Measurements from ENCODE around the gene USF2. TPM values are rescaled to one million over a fixed set of nuclear protein-coding genes. Genes with fewer than 3 reads are reported as not detected.

USF2 gene
- polyA plus RNA-seq, 1 of the 3 experiments (the other 2 are of a cell fraction), result 102 TPM

DNA sequence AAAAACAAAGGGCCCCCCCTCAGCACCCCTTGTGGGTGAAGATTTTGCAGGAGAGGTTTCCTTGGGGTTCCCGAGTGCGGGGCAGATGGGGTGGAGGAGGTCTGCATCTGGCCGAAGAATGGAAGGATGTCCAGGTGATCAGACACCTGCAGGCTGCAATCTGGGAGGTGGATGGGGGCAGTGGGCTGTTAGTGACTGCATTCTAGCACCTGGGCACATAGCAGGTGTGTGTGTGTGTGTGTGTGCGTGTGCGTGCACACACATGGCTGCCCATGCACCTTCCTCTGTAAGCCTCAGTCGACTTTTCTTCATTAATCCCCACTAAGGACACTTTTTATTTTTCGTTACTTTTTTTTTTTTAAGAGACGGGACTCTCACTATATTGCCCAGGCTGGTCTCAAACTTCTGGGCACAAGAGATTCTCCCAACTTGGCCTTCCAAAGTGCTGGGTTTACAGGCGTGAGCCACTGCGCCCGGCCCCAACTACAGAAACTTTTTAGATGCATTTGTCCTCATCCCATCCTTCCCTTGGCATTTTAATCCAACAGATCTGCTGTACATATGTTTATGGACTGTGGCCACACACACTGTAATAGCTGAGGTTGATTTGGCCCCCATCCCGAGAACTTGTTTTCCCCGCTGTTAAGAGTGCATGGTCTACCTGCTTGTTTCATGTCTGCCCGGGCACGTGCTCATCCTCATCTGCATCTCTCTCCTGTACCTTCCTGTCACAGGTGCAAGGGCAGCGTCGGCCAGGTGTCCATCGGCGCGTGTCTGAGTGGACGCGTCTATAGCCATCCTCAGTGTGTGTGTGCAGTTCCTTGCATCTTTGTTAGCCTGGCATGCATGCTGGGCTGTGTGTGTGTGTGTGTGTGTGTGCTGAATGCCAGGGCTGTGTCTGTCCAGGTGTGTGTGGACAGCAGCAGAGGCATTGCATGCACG, 23.9 kb downstream of the USF2 start (continued):
- TF ChIP-seq, protein P1, sequence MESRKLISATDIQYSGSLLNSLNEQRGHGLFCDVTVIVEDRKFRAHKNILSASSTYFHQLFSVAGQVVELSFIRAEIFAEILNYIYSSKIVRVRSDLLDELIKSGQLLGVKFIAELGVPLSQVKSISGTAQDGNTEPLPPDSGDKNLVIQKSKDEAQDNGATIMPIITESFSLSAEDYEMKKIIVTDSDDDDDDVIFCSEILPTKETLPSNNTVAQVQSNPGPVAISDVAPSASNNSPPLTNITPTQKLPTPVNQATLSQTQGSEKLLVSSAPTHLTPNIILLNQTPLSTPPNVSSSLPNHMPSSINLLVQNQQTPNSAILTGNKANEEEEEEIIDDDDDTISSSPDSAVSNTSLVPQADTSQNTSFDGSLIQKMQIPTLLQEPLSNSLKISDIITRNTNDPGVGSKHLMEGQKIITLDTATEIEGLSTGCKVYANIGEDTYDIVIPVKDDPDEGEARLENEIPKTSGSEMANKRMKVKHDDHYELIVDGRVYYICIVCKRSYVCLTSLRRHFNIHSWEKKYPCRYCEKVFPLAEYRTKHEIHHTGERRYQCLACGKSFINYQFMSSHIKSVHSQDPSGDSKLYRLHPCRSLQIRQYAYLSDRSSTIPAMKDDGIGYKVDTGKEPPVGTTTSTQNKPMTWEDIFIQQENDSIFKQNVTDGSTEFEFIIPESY (IDR thresholded peaks at IDR 0.05; ENCODE audit: borderline replicate concordance, low read depth), result no peak
- TF ChIP-seq, protein P2, sequence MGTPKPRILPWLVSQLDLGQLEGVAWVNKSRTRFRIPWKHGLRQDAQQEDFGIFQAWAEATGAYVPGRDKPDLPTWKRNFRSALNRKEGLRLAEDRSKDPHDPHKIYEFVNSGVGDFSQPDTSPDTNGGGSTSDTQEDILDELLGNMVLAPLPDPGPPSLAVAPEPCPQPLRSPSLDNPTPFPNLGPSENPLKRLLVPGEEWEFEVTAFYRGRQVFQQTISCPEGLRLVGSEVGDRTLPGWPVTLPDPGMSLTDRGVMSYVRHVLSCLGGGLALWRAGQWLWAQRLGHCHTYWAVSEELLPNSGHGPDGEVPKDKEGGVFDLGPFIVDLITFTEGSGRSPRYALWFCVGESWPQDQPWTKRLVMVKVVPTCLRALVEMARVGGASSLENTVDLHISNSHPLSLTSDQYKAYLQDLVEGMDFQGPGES (IDR thresholded peaks at IDR 0.05; ENCODE audit: low read depth, low read length), result no peak
- TF ChIP-seq RXRA (IDR thresholded peaks at IDR 0.05; ENCODE audit: borderline replicate concordance, low read depth) (no peak), TAF1 (IDR thresholded peaks at IDR 0.05; ENCODE audit: borderline replicate concordance, low read depth, low read length) (no peak), FOSL2 (IDR thresholded peaks at IDR 0.05; ENCODE audit: borderline replicate concordance, low read depth) (no peak), ELF1 (IDR thresholded peaks at IDR 0.05) (no peak), NRF1 (IDR thresholded peaks at IDR 0.05; ENCODE audit: low read depth, low read length) (no peak), RAD21 (IDR thresholded peaks at IDR 0.05; ENCODE audit: low read length) (no peak)

DNA sequence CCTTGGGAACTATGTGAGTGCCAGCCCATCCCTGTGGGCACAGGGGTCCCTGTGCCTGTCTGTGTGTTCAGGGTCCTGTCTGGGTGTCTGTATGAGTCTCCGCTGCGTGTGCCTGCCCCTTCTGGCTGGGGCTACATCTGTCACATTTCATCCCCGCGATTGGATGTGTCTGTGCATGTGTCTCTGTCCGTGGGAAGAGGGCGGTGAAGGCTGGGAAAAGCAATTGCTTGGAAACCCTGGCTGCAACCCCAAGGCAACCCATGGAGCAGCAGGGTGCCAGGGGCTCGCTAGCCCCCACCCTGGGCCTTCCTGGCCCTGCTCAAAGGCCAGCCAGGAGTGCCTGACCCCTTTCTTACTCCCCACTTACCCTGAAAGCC, 24.6 kb downstream of the USF2 start:
- H3K9me3 ChIP-seq, result no peaks in the 10 kb centered on the region
- no peak overlapping the region for H3K4me3 ChIP-seq (ENCODE audit: low read depth in 2 of 2, low read length in 1 of 2)
- ChIA-PET CTCF (no interaction called here), POLR2A (no interaction called here)
- WGBS (ENCODE audit: low lambda C conversion rate), result 7% methylated on average over 7 of the region's 7 CpGs
- no peaks in the 10 kb centered on the region for H3K9me2 ChIP-seq
- no peaks in the 10 kb centered on the region for H3F3A ChIP-seq (replicated peaks; ENCODE audit: insufficient read depth)
- H2AFZ ChIP-seq (ENCODE audit: low read depth), result no peak overlapping the region
- no peaks in the 10 kb centered on the region for H4K20me1 ChIP-seq (ENCODE audit: insufficient read depth)
- no peaks in the 10 kb centered on the region for H3K4me1 ChIP-seq (ENCODE audit: control insufficient read depth in 1 of 2, insufficient read depth in 2 of 2, low read depth in 1 of 2, low read length in 1 of 2)
- no peak overlapping the region for H3K27ac ChIP-seq (ENCODE audit: low read depth in 2 of 2, low read length in 1 of 2)
- no peak overlapping the region for H3K4me2 ChIP-seq
- H3K79me2 ChIP-seq (ENCODE audit: insufficient read depth), result no peaks in the 10 kb centered on the region
- no peak for TF ChIP-seq EP300 (IDR thresholded peaks at IDR 0.05; ENCODE audit: borderline replicate concordance in 1 of 2, low read depth in 1 of 2, low read length in 1 of 2)
- TF ChIP-seq, protein P1 (IDR thresholded peaks at IDR 0.05; ENCODE audit: borderline replicate concordance, low read depth), result no peak
- TF ChIP-seq FOXM1 (IDR thresholded peaks at IDR 0.05; ENCODE audit: low read depth), result no peak
- TF ChIP-seq, protein P3, sequence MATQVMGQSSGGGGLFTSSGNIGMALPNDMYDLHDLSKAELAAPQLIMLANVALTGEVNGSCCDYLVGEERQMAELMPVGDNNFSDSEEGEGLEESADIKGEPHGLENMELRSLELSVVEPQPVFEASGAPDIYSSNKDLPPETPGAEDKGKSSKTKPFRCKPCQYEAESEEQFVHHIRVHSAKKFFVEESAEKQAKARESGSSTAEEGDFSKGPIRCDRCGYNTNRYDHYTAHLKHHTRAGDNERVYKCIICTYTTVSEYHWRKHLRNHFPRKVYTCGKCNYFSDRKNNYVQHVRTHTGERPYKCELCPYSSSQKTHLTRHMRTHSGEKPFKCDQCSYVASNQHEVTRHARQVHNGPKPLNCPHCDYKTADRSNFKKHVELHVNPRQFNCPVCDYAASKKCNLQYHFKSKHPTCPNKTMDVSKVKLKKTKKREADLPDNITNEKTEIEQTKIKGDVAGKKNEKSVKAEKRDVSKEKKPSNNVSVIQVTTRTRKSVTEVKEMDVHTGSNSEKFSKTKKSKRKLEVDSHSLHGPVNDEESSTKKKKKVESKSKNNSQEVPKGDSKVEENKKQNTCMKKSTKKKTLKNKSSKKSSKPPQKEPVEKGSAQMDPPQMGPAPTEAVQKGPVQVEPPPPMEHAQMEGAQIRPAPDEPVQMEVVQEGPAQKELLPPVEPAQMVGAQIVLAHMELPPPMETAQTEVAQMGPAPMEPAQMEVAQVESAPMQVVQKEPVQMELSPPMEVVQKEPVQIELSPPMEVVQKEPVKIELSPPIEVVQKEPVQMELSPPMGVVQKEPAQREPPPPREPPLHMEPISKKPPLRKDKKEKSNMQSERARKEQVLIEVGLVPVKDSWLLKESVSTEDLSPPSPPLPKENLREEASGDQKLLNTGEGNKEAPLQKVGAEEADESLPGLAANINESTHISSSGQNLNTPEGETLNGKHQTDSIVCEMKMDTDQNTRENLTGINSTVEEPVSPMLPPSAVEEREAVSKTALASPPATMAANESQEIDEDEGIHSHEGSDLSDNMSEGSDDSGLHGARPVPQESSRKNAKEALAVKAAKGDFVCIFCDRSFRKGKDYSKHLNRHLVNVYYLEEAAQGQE (IDR thresholded peaks at IDR 0.05; ENCODE audit: low read depth, low read length), result no peak
- no peak for TF ChIP-seq TEAD4 (IDR thresholded peaks at IDR 0.05; ENCODE audit: borderline replicate concordance, insufficient read depth)
- TF ChIP-seq RCOR1 (IDR thresholded peaks at IDR 0.05; ENCODE audit: low read length), result no peak
- no peak for TF ChIP-seq EZH2phosphoT487 (IDR thresholded peaks at IDR 0.05; ENCODE audit: borderline replicate concordance, low read depth)
- TF ChIP-seq YY1 (IDR thresholded peaks at IDR 0.05; ENCODE audit: low read depth), result no peak
- no peak for TF ChIP-seq MEF2A (IDR thresholded peaks at IDR 0.05; ENCODE audit: borderline replicate concordance, low read depth)
- TF ChIP-seq NRF1 (IDR thresholded peaks at IDR 0.05; ENCODE audit: low read depth, low read length), result no peak
- TF ChIP-seq, protein P4, sequence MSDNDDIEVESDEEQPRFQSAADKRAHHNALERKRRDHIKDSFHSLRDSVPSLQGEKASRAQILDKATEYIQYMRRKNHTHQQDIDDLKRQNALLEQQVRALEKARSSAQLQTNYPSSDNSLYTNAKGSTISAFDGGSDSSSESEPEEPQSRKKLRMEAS (IDR thresholded peaks at IDR 0.05; ENCODE audit: low read depth), result no peak
- peaks cover 80% of the 10 kb centered on the region for H3K27me3 ChIP-seq (ENCODE audit: insufficient read depth)
- DNase-seq, result no peak
- no peak overlapping the region for H3K9ac ChIP-seq
- H3K36me3 ChIP-seq (replicated peaks in 1 of 2; ENCODE audit: control insufficient read depth in 1 of 2, insufficient read depth in 2 of 2, low read length in 1 of 2), result no peaks in the 10 kb centered on the region
